Kidney epithelial cell (primary cell): Measurements from ENCODE around the gene BMPER. TPM values are rescaled to one million over a fixed set of nuclear protein-coding genes. Genes with fewer than 3 reads are reported as not detected.

Experiments used
- DNase-seq: peaks from one replicate; pipeline ENCODE4 v3.0.0-alpha.2; 2010; ENCODE audit warnings: low read depth
- H3K27me3 ChIP-seq: 2 replicates; pipeline ENCODE4 v1.6.0; 2011; ENCODE audit warnings: low read length; ENCODE audit not compliant: control insufficient read depth, insufficient read depth
- H3K36me3 ChIP-seq: 2 replicates; pipeline ENCODE4 v1.5.1; 2011; ENCODE audit warnings: low read length; ENCODE audit not compliant: control insufficient read depth, insufficient read depth
- H3K4me3 ChIP-seq: 2 replicates; pipeline ENCODE4 v1.5.1; 2011; ENCODE audit warnings: low read depth, mild to moderate bottlenecking, control low read depth, low read length
- total RNA-seq: library from RNA; depleted of rRNA; stranded (reverse); fragments of >200 nt; gene quantifications from 2 replicates; pipeline ENCODE4 v1.2.3, GENCODE V29; 2015
- TF ChIP-seq, protein P1 (sequence below): IDR thresholded peaks from 2 replicates; pipeline ENCODE4 v1.5.1; 2011; ENCODE audit warnings: mild to moderate bottlenecking, moderate library complexity, low read length, control low read depth, inconsistent platforms; ENCODE audit not compliant: insufficient read depth, poor library complexity, severe bottlenecking

BMPER gene
- total RNA-seq, 1 donor from 2014 or later, result 0.04 TPM

DNA sequence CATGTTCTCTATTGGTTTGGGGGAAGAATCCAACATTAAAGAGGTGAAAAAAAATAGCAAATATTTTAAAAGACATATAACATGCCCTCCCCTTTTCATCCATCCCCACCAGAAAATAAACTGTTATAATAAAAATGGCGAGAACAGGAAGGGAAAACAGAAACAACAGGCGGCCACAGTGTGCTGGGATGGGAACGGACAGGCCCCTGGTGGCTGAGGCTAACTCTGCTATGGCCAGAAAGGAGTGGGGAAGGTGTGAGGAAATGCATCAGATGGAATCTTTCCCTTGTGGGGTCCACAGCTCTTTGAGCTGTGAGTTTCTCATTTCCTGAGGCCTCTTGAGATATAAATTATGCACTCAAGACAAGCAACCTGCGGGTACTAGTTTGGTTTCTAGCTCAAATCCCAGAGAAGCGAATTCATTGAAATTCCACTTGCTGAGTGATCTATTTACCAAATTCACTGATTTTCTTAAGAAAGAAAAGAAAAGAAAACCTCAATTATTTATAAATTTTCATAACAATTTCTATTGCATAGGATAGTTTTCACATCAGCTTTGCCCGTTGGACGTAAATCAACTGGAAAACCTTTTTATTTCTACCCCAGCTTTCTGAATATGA is 139.5 kb downstream of the BMPER start:
- Histone ChIP-seq H3K36me3 (no peaks in the 10 kb centered on the region), H3K4me3 (no peak overlapping the region), H3K27me3 (no peaks in the 10 kb centered on the region)
- TF ChIP-seq, protein P1, sequence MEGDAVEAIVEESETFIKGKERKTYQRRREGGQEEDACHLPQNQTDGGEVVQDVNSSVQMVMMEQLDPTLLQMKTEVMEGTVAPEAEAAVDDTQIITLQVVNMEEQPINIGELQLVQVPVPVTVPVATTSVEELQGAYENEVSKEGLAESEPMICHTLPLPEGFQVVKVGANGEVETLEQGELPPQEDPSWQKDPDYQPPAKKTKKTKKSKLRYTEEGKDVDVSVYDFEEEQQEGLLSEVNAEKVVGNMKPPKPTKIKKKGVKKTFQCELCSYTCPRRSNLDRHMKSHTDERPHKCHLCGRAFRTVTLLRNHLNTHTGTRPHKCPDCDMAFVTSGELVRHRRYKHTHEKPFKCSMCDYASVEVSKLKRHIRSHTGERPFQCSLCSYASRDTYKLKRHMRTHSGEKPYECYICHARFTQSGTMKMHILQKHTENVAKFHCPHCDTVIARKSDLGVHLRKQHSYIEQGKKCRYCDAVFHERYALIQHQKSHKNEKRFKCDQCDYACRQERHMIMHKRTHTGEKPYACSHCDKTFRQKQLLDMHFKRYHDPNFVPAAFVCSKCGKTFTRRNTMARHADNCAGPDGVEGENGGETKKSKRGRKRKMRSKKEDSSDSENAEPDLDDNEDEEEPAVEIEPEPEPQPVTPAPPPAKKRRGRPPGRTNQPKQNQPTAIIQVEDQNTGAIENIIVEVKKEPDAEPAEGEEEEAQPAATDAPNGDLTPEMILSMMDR, result no peak
- no peak for DNase-seq

DNA sequence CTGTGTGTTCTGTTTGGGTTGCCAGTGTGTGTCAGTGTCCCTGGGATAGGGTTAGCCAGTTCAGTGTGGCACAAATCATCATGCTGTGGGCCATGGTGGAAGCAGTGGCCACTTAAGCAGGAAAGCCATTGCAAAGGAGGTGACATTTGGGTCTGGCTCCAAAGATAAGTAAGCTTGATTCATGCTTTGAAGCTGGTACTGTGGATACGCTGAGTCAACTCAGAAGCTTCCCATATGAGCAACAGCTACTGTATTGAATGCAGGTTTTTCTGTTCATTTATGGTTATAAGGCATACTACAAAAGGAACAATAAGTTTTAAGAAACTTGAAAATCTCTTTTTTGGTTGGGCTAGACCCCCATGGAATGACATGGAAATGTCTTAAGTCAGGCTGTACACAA is 143.1 kb downstream of the BMPER start:
- Histone ChIP-seq H3K27me3 (no peaks in the 10 kb centered on the region), H3K4me3 (no peak overlapping the region), H3K36me3 (no peaks in the 10 kb centered on the region)
- no peak for DNase-seq
- TF ChIP-seq, protein P1, result no peak

DNA sequence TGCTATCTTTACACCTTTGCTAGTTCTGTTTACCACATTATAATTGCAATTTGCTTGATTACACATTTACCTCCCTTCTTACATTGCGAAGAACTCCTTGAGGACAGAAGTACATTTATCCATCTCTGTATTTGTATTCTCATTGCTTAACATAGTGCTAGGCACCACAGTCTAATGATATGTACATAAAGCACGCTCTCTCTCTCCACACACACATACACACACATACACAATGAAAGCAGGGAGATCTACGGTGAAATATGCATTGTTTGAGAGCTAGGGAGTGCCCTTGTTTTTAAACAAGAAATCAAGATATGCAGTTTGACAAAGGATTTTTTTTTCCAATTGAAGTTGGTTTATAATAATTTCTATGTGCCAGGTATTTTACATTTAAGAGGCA is 148.7 kb downstream of the BMPER start:
- DNase-seq, result no peak
- Histone ChIP-seq H3K36me3 (no peaks in the 10 kb centered on the region), H3K27me3 (no peaks in the 10 kb centered on the region), H3K4me3 (no peak overlapping the region)
- TF ChIP-seq, protein P1, result no peak

DNA sequence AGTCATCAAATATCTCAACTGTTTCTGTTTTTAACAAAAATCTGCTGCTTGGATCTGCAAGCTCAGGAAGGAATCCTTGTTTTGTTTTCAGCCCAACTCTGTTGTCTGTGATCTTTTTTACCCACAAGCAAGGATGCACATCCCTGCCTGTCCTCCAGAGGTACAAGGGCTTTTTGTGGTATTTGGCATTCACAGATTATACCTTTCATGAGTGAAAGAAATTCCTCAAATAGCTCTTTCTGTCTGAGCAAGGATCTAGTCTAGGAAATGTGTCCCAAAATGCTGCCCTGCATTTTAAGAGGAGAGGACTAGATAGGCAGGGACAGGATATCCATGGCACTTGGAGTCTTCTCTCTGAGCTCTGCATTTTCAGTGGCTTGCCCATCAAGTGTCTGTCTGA is 151.8 kb downstream of the BMPER start:
- Histone ChIP-seq H3K4me3 (no peak overlapping the region), H3K27me3 (no peaks in the 10 kb centered on the region), H3K36me3 (no peaks in the 10 kb centered on the region)
- TF ChIP-seq, protein P1, result no peak
- no peak for DNase-seq

DNA sequence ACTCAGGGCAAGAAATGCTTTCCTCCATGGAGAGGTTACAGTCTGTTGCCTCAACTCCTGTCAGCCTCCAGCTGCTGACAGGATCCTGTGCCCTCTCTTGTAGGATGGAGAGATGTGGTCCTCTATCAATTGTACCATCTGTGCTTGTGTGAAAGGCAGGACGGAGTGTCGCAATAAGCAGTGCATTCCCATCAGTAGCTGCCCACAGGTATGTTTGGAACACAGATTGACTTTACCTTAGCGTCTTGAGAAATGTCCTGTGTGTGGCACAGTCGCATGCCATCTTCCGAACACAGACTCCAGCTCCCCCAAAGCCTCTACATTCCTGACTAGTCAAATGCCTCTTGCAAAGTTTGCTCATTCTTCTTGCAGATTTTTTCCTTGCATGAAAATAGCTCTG is 152.6 kb downstream of the BMPER start:
- Histone ChIP-seq H3K36me3 (no peaks in the 10 kb centered on the region), H3K4me3 (no peak overlapping the region), H3K27me3 (no peaks in the 10 kb centered on the region)
- TF ChIP-seq, protein P1, result no peak
- DNase-seq, result peak; percentile 47

DNA sequence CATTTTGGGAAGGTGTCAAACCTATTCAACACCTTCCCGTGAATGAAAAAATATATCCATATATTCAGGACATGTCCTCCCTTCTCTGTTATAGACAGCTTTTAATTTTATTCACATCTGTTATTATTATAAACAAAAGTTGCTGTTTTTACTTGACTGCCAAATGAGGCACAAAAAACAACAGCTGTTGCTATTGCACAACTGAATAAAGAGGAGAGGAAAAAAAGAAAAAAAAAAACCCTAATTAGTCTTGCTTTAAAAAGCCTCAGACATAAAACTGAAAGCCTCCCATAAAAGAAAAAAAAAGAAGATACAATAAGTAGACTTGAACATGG is 153.4 kb downstream of the BMPER start:
- TF ChIP-seq, protein P1, result no peak
- H3K4me3 ChIP-seq, result no peak overlapping the region
- DNase-seq, result no peak
- H3K27me3 ChIP-seq, result no peaks in the 10 kb centered on the region
- no peaks in the 10 kb centered on the region for H3K36me3 ChIP-seq
